Endothelial cell of umbilical vein (primary cell): Measurements from ENCODE around the gene PARVA. TPM values are rescaled to one million over a fixed set of nuclear protein-coding genes. Genes with fewer than 3 reads are reported as not detected.

Experiments
- BruUV-seq: library from RNA; stranded (reverse); fragments of 400-500 nt; replicated peaks from 2 replicates; lab custom pipeline; 2021; lab: Mats Ljungman, UMichigan
- CTCF ChIA-PET: fragments of 300-600, 350-600 bp; sonication (Branson Sonifier 250); formaldehyde crosslinking; loops from one replicate; lab custom pipeline; 2021; ENCODE audit warnings: antibody characterized with exemption, inconsistent platforms; lab: Charles Lee
- POLR2A ChIA-PET: fragments of 300-600, 350-600 bp; sonication (Branson Sonifier 250); formaldehyde crosslinking; loops from one replicate; lab custom pipeline; 2021; ENCODE audit warnings: antibody characterized with exemption, inconsistent platforms; lab: Charles Lee
- DNase-seq: peaks from one replicate; pipeline ENCODE4 v3.0.0-alpha.2; 2011; ENCODE audit warnings: low read depth, low spot score
- FAIRE-seq: peaks from 2 replicates; lab custom pipeline; 2011; peaks lifted over from hg19 to GRCh38; lab: Jason Lieb, UNC
- H2AFZ ChIP-seq: 2 replicates; pipeline ENCODE4 v1.6.0; 2012; ENCODE audit warnings: low read depth, low read length, control low read depth, inconsistent platforms
- H3K27ac ChIP-seq: 2 replicates; pipeline ENCODE4 v1.5.1; 2011; ENCODE audit warnings: low read depth, mild to moderate bottlenecking, control low read depth, low read length, moderate library complexity; ENCODE audit not compliant: insufficient read depth
- H3K27me3 ChIP-seq, 2 experiments: 2 replicates each; pipeline versions ENCODE4 v1.6.0 to v1.6.1; 2011; ENCODE audit warnings: low read length in 2 of 2, mixed read lengths in 1 of 2; ENCODE audit not compliant: control insufficient read depth in 2 of 2, insufficient read depth in 2 of 2
- H3K36me3 ChIP-seq, 2 experiments: 2 replicates in 1 of 2; 3 replicates in 1 of 2; pipeline ENCODE4 v1.5.1; 2011; ENCODE audit warnings: low read length in 2 of 2, mild to moderate bottlenecking in 1 of 2, moderate library complexity in 1 of 2; ENCODE audit not compliant: control insufficient read depth in 2 of 2, insufficient read depth in 2 of 2; ENCODE audit errors: extremely low read depth in 1 of 2
- H3K4me1 ChIP-seq: 3 replicates; pipeline ENCODE4 v1.5.1; 2011; ENCODE audit warnings: mild to moderate bottlenecking, low read length; ENCODE audit not compliant: control insufficient read depth, insufficient read depth; ENCODE audit errors: extremely low read depth
- H3K4me2 ChIP-seq: 2 replicates; pipeline ENCODE4 v1.6.1; 2011; ENCODE audit warnings: low read length, control low read depth, mixed read lengths; ENCODE audit not compliant: insufficient read depth
- H3K4me3 ChIP-seq, 3 experiments: fragments of 200-600 bp in 1 of 3; sonication (generic), shearing (Covaris generic) in 1 of 3; replicated peaks in 1 of 3; 2 replicates each; pipeline ENCODE4 v1.5.1; 2011 to 2016; ENCODE audit warnings: control low read depth in 3 of 3, low read length in 3 of 3, mild to moderate bottlenecking in 2 of 3, inconsistent platforms in 1 of 3, low read depth in 1 of 3, moderate library complexity in 1 of 3; ENCODE audit not compliant: insufficient read depth in 1 of 3
- H3K79me2 ChIP-seq: 2 replicates; pipeline ENCODE4 v1.6.0; 2012; ENCODE audit warnings: low read length, inconsistent platforms; ENCODE audit not compliant: control insufficient read depth, insufficient read depth
- H3K9ac ChIP-seq: replicated peaks from 2 replicates; pipeline ENCODE3; 2011; ENCODE audit warnings: low read length, control low read depth; ENCODE audit not compliant: insufficient read depth; ENCODE audit errors: extremely low read depth
- H3K9me1 ChIP-seq: replicated peaks from 3 replicates; pipeline ENCODE4 v1.6.0; 2011; ENCODE audit warnings: mild to moderate bottlenecking, low read length; ENCODE audit not compliant: control insufficient read depth, insufficient read depth; ENCODE audit errors: extremely low read depth
- H3K9me3 ChIP-seq: replicated peaks from 2 replicates; pipeline ENCODE4 v1.5.1; 2012; ENCODE audit warnings: low read length, inconsistent platforms; ENCODE audit not compliant: control insufficient read depth, insufficient read depth
- H4K20me1 ChIP-seq: replicated peaks from 2 replicates; pipeline ENCODE3; 2011; ENCODE audit warnings: mild to moderate bottlenecking, low read length; ENCODE audit not compliant: control insufficient read depth, insufficient read depth; ENCODE audit errors: extremely low read depth
- CTCF ChIP-seq, 2 donors: IDR thresholded peaks; 1 replicate in 1 of 2; 2 replicates in 1 of 2; pipeline ENCODE4 v1.5.1; 2011; ENCODE audit warnings: low read length in 2 of 2, mild to moderate bottlenecking in 2 of 2, moderate library complexity in 2 of 2, control low read depth in 1 of 2, inconsistent platforms in 1 of 2, low read depth in 1 of 2; ENCODE audit not compliant: insufficient read depth in 1 of 2; ENCODE audit errors: extremely low read depth in 1 of 2
- EZH2 ChIP-seq: IDR thresholded peaks from 2 replicates; pipeline ENCODE4 v1.6.1; 2012; ENCODE audit warnings: borderline replicate concordance, low read depth, mild to moderate bottlenecking, moderate library complexity, low read length, inconsistent platforms; ENCODE audit not compliant: severe bottlenecking
- FOS ChIP-seq: IDR thresholded peaks from 2 replicates; pipeline ENCODE4 v1.6.1; 2011; ENCODE audit warnings: mild to moderate bottlenecking, low read length, moderate library complexity, borderline replicate concordance; ENCODE audit not compliant: insufficient read depth
- GATA2 ChIP-seq: IDR thresholded peaks from 2 replicates; pipeline ENCODE4 v1.7.0; 2011; ENCODE audit warnings: low read depth, mild to moderate bottlenecking, moderate library complexity, mixed read lengths, low read length; ENCODE audit not compliant: insufficient read length, insufficient read depth
- JUN ChIP-seq: IDR thresholded peaks from 2 replicates; pipeline ENCODE4 v1.6.1; 2011; ENCODE audit warnings: borderline replicate concordance, low read depth; ENCODE audit not compliant: insufficient read length, insufficient read depth
- MAX ChIP-seq: IDR thresholded peaks from 2 replicates; pipeline ENCODE4 v1.6.1; 2011; ENCODE audit not compliant: insufficient read depth, insufficient read length
- MYC ChIP-seq: IDR thresholded peaks from one replicate; pipeline ENCODE4 v1.6.1; 2011; ENCODE audit warnings: mild to moderate bottlenecking, low read depth, low read length
- POLR2A ChIP-seq: IDR thresholded peaks from 2 replicates; pipeline ENCODE4 v1.6.1; 2012; ENCODE audit warnings: low read depth, mild to moderate bottlenecking, control low read depth, low read length
- dilution Hi-C: fragments of 300-500 bp; cut with MboI; formaldehyde crosslinking; loops from one replicate; pipeline ENCODE4 v1.15.0; 2019; ENCODE audit warnings: low sequenced_read_pairs; ENCODE audit not compliant: extremely low pct_ligation_motif_present
- intact Hi-C: fragments of 100-400 bp; cut with micrococcal nuclease; formaldehyde crosslinking; loops from one replicate; pipeline ENCODE4 v1.10.0; 2022
- polyA plus RNA-seq, 4 experiments: library from polyadenylated mRNA; depleted of rRNA in 3 of 4; stranded (reverse) in 3 of 4; unstranded in 1 of 4; fragments of >200 nt; gene quantifications; 2 replicates each; pipeline versions ENCODE4 v1.2.1 to v1.2.3, GENCODE V29; 2011 to 2012; ENCODE audit warnings: missing spikeins in 1 of 4
- total RNA-seq: library from RNA; stranded (reverse); gene quantifications from 2 replicates; pipeline ENCODE4 v1.2.3, GENCODE V29; 2021

PARVA gene
- total and polyA plus RNA-seq, 2 donors (not counting 3 experiments of a cell fraction or from before 2014, with no cell fraction given): 40.6 to 104 TPM

GRCh38 chr11:12458042-12458441 lies 80.7 kb downstream of the PARVA start:
- no peaks in the 10 kb centered on the region for H3K36me3 ChIP-seq
- ChIA-PET CTCF (interaction anchor here (1.0 kb wide), 1 partner anchor 27 kb away, joined by 3 read pairs; no protein-coding TSS in a partner anchor), POLR2A (no interaction called here)
- H3K79me2 ChIP-seq: peaks cover 47% of the 10 kb centered on the region
- no peaks in the 10 kb centered on the region for H3K9me1 ChIP-seq
- H3K4me3 ChIP-seq: no peak overlapping the region
- no peak overlapping the region for H2AFZ ChIP-seq
- FAIRE-seq: no peak
- H3K4me2 ChIP-seq: no peak overlapping the region
- BruUV-seq: no TSS peak
- H4K20me1 ChIP-seq: no peaks in the 10 kb centered on the region
- intact Hi-C loops (no loop called here), dilution Hi-C loops (no loop called here)
- H3K4me1 ChIP-seq: peaks cover 18% of the 10 kb centered on the region
- H3K9me3 ChIP-seq: no peaks in the 10 kb centered on the region
- no peaks in the 10 kb centered on the region for H3K27me3 ChIP-seq
- H3K9ac ChIP-seq: no peak overlapping the region
- no peak for DNase-seq
- H3K27ac ChIP-seq: no peak overlapping the region
- TF ChIP-seq POLR2A (no peak), CTCF (IDR thresholded peaks at IDR 0.05; ENCODE audit: extremely low read depth in 1 of 2, insufficient read depth in 1 of 2, low read depth in 1 of 2, low read length in 2 of 2) (no peak), EZH2 (no peak), MAX (no peak), MYC (no peak), JUN (no peak), FOS (no peak), GATA2 (no peak)
